Natural killer cell treated with Interleukin-12 subunit alpha and Interleukin-12 subunit beta and Interleukin-15 and Interleukin-18, amount 100 ng/mL, for 72 hours (primary cell): ENCODE data around the gene USP3. TPM values are rescaled to one million over a fixed set of nuclear protein-coding genes. Genes with fewer than 3 reads are reported as not detected.
"Not testable (repeated sequence)": the region's sequence is repeated elsewhere in the genome, so short reads cannot be mapped to it uniquely, and the experiment has no call there.

Source experiments
- ATAC-seq, 2 donors: fragments of 150-1000 bp; cut with Tn5 transposase in 1 of 2; sonication (Bioruptor Pico), chemical (Tn5 transposase) in 1 of 2; 2 replicates each; pipeline ENCODE4 v1.10.0; 2021
- DNase-seq: peaks from one replicate; pipeline ENCODE4 v3.0.0; 2022; ENCODE audit warnings: low spot score
- H3K27ac Mint-ChIP-seq, 2 donors: 1 replicate in 1 of 2; 2 replicates in 1 of 2; pipeline ENCODE4 v1.8.0; 2022; ENCODE audit warnings: mixed read lengths in 2 of 2, mild to moderate bottlenecking in 1 of 2, moderate library complexity in 1 of 2
- H3K27me3 Mint-ChIP-seq, 2 donors: 1 replicate in 1 of 2; 2 replicates in 1 of 2; pipeline ENCODE4 v1.8.0; 2022; ENCODE audit warnings: mixed read lengths in 2 of 2
- H3K36me3 Mint-ChIP-seq: one replicate; pipeline ENCODE4 v1.8.0; 2022; ENCODE audit warnings: mixed read lengths
- H3K4me1 Mint-ChIP-seq, 2 donors: 1 replicate in 1 of 2; 2 replicates in 1 of 2; pipeline ENCODE4 v1.8.0; 2022; ENCODE audit warnings: low read depth in 2 of 2, mixed read lengths in 2 of 2, mild to moderate bottlenecking in 1 of 2
- H3K4me3 Mint-ChIP-seq: one replicate; pipeline ENCODE4 v1.8.0; 2022; ENCODE audit warnings: mixed read lengths
- H3K9me3 Mint-ChIP-seq: 2 replicates; pipeline ENCODE4 v1.8.0; 2022; ENCODE audit warnings: mixed read lengths
- total RNA-seq, 2 donors: library from RNA; stranded (reverse); gene quantifications; one replicate each; pipeline ENCODE4 v1.2.3, GENCODE V29; 2022

USP3 gene
- total RNA-seq, 2 donors from 2014 or later = 70.0 to 75.3 TPM

DNA sequence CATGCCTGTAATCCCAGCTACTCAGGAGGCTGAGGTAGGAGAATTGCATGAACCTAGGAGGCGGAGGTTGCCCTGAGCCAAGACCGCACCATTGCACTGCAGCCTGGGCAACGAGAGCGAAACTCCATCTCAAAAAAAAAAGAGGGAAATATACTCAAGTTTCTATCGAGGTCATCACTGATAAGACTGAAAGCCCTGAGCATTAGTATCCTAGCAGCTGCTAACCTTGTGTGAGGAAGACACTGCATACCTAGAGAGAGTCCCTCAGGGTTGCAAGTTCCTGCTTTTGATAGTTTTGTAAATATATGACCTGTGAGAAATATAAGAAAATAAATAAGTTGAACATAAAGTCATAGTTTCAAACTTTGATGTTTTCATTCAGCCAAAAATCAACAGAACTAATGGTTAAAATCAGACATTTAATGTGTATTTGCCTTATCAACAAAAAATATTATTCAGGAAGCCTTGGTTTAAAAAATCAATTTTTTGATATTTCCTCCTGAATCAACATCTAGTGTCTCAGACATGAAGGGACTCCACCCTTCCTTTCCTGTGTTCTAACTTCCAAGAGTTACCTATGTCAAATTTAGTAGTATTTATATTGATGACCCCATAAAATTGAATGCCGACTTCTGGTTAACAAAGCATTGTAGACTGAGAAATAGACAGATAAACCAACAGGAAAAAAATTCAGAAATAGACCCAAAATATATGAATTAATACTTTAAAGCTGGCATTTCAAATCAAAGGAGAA lies 19.8 kb upstream of the USP3 start:
- H3K4me1 Mint-ChIP-seq = peaks cover 14 to 25% of the 10 kb centered on the region in 2 donors
- no peak for ATAC-seq
- H3K9me3 Mint-ChIP-seq = no peaks in the 10 kb centered on the region
- DNase-seq = no peak
- H3K36me3 Mint-ChIP-seq = no peaks in the 10 kb centered on the region
- peak overlapping the region in 1 of 2 donors; percentile 0 for H3K27ac Mint-ChIP-seq
- H3K4me3 Mint-ChIP-seq = peak overlapping the region; percentile 4
- H3K27me3 Mint-ChIP-seq = no peaks in the 10 kb centered on the region

- ATAC-seq = peak; percentile 89 to 90
- Mint-ChIP-seq H3K9me3 (no peaks in the 10 kb centered on the region), H3K27ac (peak overlapping the region in 1 of 2 donors; percentile 45), H3K36me3 (no peaks in the 10 kb centered on the region), H3K27me3 (no peaks in the 10 kb centered on the region), H3K4me1 (peaks cover 32 to 35% of the 10 kb centered on the region in 2 donors), H3K4me3 (peak overlapping the region; percentile 75)
- peak; percentile 92 for DNase-seq
Observed at GRCh38 chr15:63487076-63487757, 17.2 kb upstream of the USP3 start.

- Mint-ChIP-seq H3K4me1 (peaks cover 36% of the 10 kb centered on the region in 2 donors), H3K4me3 (peak overlapping the region; percentile 75), H3K27ac (peak overlapping the region in 1 of 2 donors; percentile 45)
- ATAC-seq = peak; percentile 48
- not testable (repeated sequence) for DNase-seq, H3K9me3 Mint-ChIP-seq, H3K27me3 Mint-ChIP-seq, H3K36me3 Mint-ChIP-seq
Observed at GRCh38 chr15:63487758-63488397, 16.5 kb upstream of the USP3 start.

- Mint-ChIP-seq H3K4me3 (no peak overlapping the region), H3K4me1 (peaks cover 41 to 42% of the 10 kb centered on the region in 2 donors), H3K27me3 (peaks cover 0 to under 1% of the 10 kb centered on the region in 2 donors), H3K9me3 (no peaks in the 10 kb centered on the region), H3K36me3 (no peaks in the 10 kb centered on the region), H3K27ac (no peak overlapping the region)
- no peak for DNase-seq
- no peak for ATAC-seq
Observed at GRCh38 chr15:63488398-63488960, 15.9 kb upstream of the USP3 start.

DNA sequence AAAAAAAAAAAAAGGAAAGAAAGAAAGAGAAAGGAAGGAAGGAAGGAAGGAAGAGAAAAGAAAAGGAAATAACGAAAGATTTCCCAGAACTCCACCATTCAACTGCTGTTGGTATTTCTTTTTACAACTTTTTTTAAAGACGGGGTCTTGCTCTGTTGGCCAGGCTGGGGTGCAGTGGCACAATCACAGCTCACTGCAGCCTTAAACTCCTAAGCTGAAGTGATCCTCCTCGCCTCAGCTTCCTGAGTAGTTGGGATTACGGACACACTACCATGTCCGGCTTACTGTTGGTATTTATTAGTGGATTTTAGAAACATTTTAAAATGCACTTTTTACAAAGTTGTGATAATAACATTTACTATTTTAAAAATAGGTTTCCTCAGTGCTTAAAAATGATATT lies 15.0 kb upstream of the USP3 start:
- no peak overlapping the region for H3K27ac Mint-ChIP-seq
- ATAC-seq (no peak), DNase-seq (no peak)
- H3K27me3 Mint-ChIP-seq = peaks cover 0 to 2% of the 10 kb centered on the region in 2 donors
- H3K4me1 Mint-ChIP-seq = peaks cover 39 to 45% of the 10 kb centered on the region in 2 donors
- no peak overlapping the region for H3K4me3 Mint-ChIP-seq
- H3K36me3 Mint-ChIP-seq = no peaks in the 10 kb centered on the region
- no peaks in the 10 kb centered on the region for H3K9me3 Mint-ChIP-seq

DNA sequence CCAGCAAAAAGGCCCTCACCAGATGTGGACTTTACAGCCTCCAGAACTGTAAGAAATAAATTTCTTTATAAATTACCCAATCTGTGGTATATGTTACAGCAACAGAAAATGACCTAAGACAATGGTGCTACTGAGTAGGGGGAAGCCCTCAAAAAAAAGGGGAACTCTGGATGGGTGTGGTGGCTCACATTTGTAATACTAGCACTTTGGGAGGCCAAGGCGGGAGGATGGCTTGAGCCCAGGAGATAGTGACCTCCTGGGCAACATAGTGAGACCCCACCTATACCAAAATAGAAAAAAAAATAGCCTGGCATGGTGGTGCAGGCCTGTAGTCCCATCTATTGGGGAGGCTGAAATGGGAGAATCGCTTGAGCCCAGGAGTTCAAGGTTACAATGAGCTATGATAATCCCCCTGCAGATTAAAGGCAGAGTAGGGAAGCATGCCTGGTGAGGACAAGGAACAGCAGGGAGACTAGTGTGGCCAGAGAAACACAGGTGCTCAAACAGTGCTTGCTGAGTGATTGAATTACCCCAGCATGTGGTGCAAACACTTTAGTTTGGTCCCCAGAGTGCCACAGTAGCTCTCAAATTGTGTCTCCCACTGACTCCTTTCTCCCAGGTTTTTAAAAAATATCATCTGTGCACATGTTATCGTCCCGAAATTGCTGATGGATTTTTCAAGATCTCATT lies 13.9 kb upstream of the USP3 start:
- H3K9me3 Mint-ChIP-seq = no peaks in the 10 kb centered on the region
- no peaks in the 10 kb centered on the region for H3K36me3 Mint-ChIP-seq
- H3K4me3 Mint-ChIP-seq = peak overlapping the region; percentile 67
- H3K27ac Mint-ChIP-seq = peak overlapping the region; percentile 40 to 75
- ATAC-seq (peak; percentile 54 to 81), DNase-seq (peak; percentile 68)
- peaks cover 0 to 2% of the 10 kb centered on the region in 2 donors for H3K27me3 Mint-ChIP-seq
- H3K4me1 Mint-ChIP-seq = peaks cover 41 to 52% of the 10 kb centered on the region in 2 donors

DNA sequence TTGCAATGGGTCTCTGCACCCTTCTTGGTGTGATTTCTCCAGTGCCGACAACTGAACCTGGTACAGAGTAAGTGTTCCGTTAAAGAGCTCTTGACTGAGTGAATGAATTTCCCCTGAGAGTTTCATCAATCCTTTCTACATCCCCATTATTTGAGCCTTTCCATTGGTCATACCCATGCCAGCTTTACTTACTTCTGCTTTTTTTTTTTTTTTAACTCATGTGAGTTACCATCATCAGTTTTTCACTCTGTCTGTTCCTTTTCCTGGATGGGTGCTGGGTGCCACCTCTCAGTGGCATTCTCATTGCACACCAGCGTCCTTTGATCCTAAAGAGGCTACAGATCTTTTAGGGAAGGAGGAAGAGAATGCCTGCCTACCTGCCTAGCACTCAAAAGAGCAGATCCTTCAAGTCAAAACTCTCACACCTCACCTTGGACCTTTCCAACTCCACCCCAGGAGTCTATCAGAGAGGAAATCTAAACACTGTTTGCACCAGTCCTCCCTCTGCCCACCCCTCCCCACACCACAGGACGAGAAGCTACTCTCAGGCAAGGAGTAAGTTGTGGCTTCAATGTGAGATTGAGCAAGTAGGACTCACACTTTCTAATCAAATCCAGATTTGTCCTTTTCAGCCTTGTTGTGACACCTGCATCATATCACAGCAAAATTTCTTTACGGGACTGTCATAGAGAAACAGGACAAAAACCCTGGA lies 13.1 kb upstream of the USP3 start:
- DNase-seq = no peak
- Mint-ChIP-seq H3K27ac (peak overlapping the region; percentile 40 to 75), H3K9me3 (no peaks in the 10 kb centered on the region), H3K4me3 (peak overlapping the region; percentile 34), H3K36me3 (no peaks in the 10 kb centered on the region), H3K4me1 (peaks cover 41 to 57% of the 10 kb centered on the region in 2 donors), H3K27me3 (peaks cover 0 to 2% of the 10 kb centered on the region in 2 donors)
- ATAC-seq = no peak

GRCh38 chr15:63491979-63492378 lies 12.4 kb upstream of the USP3 start:
- no peak overlapping the region for H3K27ac Mint-ChIP-seq
- H3K9me3 Mint-ChIP-seq = no peaks in the 10 kb centered on the region

GRCh38 chr15:63492541-63493077 lies 11.8 kb upstream of the USP3 start:
- no peak for ATAC-seq
- no peak for DNase-seq
- peak overlapping the region; percentile 32 to 86 for H3K27ac Mint-ChIP-seq
- no peaks in the 10 kb centered on the region for H3K9me3 Mint-ChIP-seq
- H3K27me3 Mint-ChIP-seq = peaks cover 0 to 2% of the 10 kb centered on the region in 2 donors
- H3K36me3 Mint-ChIP-seq = no peaks in the 10 kb centered on the region
- H3K4me1 Mint-ChIP-seq = peaks cover 33 to 59% of the 10 kb centered on the region in 2 donors
- no peak overlapping the region for H3K4me3 Mint-ChIP-seq

More at GRCh38 chr15:63491979-63492378, 12.4 kb upstream of the USP3 start:
- Mint-ChIP-seq H3K27me3 (peaks cover 0 to 2% of the 10 kb centered on the region in 2 donors), H3K4me3 (no peak overlapping the region), H3K4me1 (peaks cover 38 to 63% of the 10 kb centered on the region in 2 donors), H3K36me3 (no peaks in the 10 kb centered on the region)
- ATAC-seq = no peak
- no peak for DNase-seq

GRCh38 chr15:63493436-63493835 lies 11.0 kb upstream of the USP3 start:
- Mint-ChIP-seq H3K27ac (peak overlapping the region; percentile 32 to 86), H3K4me1 (peaks cover 26 to 56% of the 10 kb centered on the region in 2 donors), H3K4me3 (peak overlapping the region; percentile 19), H3K36me3 (no peaks in the 10 kb centered on the region), H3K27me3 (peaks cover 0 to 2% of the 10 kb centered on the region in 2 donors), H3K9me3 (no peaks in the 10 kb centered on the region)
- no peak for DNase-seq
- ATAC-seq = no peak

- H3K27me3 Mint-ChIP-seq = peaks cover 0 to 2% of the 10 kb centered on the region in 2 donors
- no peaks in the 10 kb centered on the region for H3K9me3 Mint-ChIP-seq
- DNase-seq (no peak), ATAC-seq (no peak)
- no peaks in the 10 kb centered on the region for H3K36me3 Mint-ChIP-seq
- H3K4me1 Mint-ChIP-seq = peaks cover 33 to 62% of the 10 kb centered on the region in 2 donors
- peak overlapping the region; percentile 32 for H3K4me3 Mint-ChIP-seq
- no peak overlapping the region for H3K27ac Mint-ChIP-seq
Observed at GRCh38 chr15:63494408-63494807, 10.0 kb upstream of the USP3 start.

DNA sequence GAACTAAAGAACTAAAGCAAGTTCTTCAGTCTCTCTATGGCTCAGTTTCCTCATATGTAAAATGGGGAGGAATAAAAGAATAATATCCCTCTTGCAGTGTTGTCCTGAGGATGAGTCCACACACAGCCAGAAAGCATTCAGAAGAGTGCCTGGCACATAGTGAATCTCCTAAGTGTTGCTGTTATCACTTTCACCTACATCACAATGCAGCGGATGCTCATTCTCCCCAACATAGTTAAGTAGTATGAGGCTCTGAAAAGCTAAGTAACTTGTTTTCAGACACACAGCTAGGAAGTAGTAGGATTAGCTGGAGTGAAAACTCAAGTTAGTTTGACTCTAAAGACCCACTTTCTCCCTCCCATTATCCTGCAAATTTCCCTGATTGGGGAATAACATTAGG lies 9.1 kb upstream of the USP3 start:
- ATAC-seq = no peak
- Mint-ChIP-seq H3K27ac (peak overlapping the region in 1 of 2 donors; percentile 71), H3K36me3 (no peaks in the 10 kb centered on the region), H3K4me3 (peak overlapping the region; percentile 26), H3K4me1 (peaks cover 43 to 65% of the 10 kb centered on the region in 2 donors), H3K27me3 (peaks cover 0 to 2% of the 10 kb centered on the region in 2 donors), H3K9me3 (no peaks in the 10 kb centered on the region)
- no peak for DNase-seq
